GM10266 (cell line): Measurements from ENCODE around the gene FUCA2.
A peak's percentile ranks its signal among the peaks of the same experiment; 100 is the strongest.
"Not testable (repeated sequence)": the region's sequence is repeated elsewhere in the genome, so short reads cannot be mapped to it uniquely, and the experiment has no call there.

Source experiments
- DNase-seq: peaks from one replicate; pipeline ENCODE4 v3.0.0; 2012; ENCODE audit errors: extremely low spot score
- CTCF ChIP-seq: IDR thresholded peaks from 2 replicates; pipeline ENCODE4 v1.5.1; 2012; ENCODE audit warnings: mild to moderate bottlenecking, low read depth; ENCODE audit not compliant: control insufficient read depth, insufficient read depth; ENCODE audit errors: missing control alignments

The FUCA2 gene

GRCh38 chr6:143522039-143522600 lies 10.6 kb upstream of the FUCA2 start:
- no peak for DNase-seq

GRCh38 chr6:143517447-143517773 lies 5.9 kb upstream of the FUCA2 start:
- no peak for DNase-seq
- no peak for TF ChIP-seq CTCF

More at GRCh38 chr6:143522039-143522600, 10.6 kb upstream of the FUCA2 start:
- TF ChIP-seq CTCF: no peak

GRCh38 chr6:143516690-143517446 lies 5.3 kb upstream of the FUCA2 start:
- DNase-seq: no peak
- TF ChIP-seq CTCF: no peak

GRCh38 chr6:143515766-143516355 lies 4.3 kb upstream of the FUCA2 start:
- no peak for DNase-seq
- no peak for TF ChIP-seq CTCF

- TF ChIP-seq CTCF: no peak
- DNase-seq: no peak
Observed at GRCh38 chr6:143515061-143515760, 3.7 kb upstream of the FUCA2 start.

GRCh38 chr6:143513410-143513809 lies 1.9 kb upstream of the FUCA2 start:
- TF ChIP-seq CTCF: peak; percentile 80
- DNase-seq: peak; percentile 75

- not testable (repeated sequence) for DNase-seq
Observed at GRCh38 chr6:143510326-143510725, 1.2 kb downstream of the FUCA2 start.
